ENCODE data around the gene LRMDA.
"Not testable (repeated sequence)": the region's sequence is repeated elsewhere in the genome, so short reads cannot be mapped to it uniquely, and the experiment has no call there.

LRMDA gene

DNA sequence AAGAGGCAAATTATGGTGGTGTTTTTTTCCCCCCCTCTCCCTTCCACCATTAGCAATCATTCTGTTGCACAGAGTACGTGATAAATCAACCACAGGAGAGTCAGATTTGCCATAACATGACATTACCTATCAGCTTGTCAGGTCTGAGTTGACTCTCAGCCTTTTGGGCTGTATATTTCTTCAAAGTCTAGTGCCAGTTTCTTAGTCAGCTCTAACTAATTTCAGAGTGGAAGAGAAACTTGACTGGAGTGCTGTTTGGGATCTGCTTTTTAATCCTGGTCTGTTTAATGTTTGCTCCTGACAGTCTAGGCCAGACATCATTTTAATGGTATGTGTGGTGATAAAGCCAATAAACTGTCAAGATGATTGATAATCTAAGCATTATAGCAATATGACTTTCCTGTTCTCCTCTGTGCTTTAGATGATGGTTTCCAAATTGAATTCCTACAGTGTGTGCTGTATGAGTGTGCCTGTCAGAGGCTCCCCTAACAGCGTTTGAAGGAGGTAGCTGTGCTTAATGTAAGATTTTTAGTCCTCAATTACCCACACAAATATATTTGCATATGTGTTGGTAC is 76.9 kb downstream of the LRMDA start:
- no peak for DNase-seq (ENCODE audit: low read depth)

GRCh38 chr10:75508814-75509306 is 77.4 kb downstream of the LRMDA start:
- no peak for DNase-seq (ENCODE audit: low read depth)

DNA sequence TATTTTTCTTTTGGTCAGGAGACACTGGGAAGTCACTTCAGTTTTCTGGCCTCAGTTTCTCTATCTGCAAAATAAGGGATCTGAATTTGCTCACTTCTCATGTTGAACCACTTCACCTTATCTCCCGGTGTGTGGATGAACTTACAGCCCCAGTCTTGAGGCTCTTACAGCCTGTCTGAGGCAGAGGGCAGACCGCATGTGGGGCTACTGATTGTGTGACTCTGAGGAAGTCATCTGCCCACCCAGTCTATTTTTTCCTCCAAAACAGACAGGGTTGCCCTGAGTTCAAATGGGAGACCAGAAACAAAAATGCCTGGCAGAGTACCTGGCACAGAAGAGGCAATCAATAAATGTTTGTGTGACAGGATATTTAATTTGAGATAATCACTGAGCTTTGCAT is 78.3 kb downstream of the LRMDA start:
- no peak for DNase-seq (ENCODE audit: low read depth)

GRCh38 chr10:75511011-75511410 is 79.6 kb downstream of the LRMDA start:
- no peak for DNase-seq (ENCODE audit: low read depth)

- DNase-seq (ENCODE audit: low read depth) = no peak
These were observed 80.9 kb downstream of the LRMDA start for GRCh38 chr10:75512203-75512933.

GRCh38 chr10:75513292-75513885 is 82.0 kb downstream of the LRMDA start:
- DNase-seq (ENCODE audit: low read depth) = no peak

GRCh38 chr10:75514830-75515229 is 83.4 kb downstream of the LRMDA start:
- DNase-seq (ENCODE audit: low read depth) = no peak

DNA sequence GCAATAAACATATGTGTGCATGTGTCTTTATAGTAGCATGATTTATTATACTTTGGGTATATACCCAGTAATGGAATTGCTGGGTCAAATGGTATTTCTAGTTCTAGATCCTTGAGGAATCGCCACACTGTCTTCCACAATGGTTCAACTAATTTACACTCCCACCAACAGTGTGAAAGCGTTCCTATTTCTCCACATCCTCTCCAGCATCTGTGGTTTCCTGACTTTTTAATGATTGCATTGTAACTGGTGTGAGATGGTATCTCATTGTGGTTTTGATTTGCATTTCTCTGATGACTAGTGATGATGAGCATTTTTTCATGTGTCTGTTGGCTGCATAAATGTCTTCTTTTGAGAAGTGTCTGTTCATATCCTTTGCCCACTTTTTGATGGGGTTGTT is 84.7 kb downstream of the LRMDA start:
- not testable (repeated sequence) for DNase-seq (ENCODE audit: low read depth)

GRCh38 chr10:75519213-75519612 is 87.8 kb downstream of the LRMDA start:
- DNase-seq (ENCODE audit: low read depth) = not testable (repeated sequence)

DNA sequence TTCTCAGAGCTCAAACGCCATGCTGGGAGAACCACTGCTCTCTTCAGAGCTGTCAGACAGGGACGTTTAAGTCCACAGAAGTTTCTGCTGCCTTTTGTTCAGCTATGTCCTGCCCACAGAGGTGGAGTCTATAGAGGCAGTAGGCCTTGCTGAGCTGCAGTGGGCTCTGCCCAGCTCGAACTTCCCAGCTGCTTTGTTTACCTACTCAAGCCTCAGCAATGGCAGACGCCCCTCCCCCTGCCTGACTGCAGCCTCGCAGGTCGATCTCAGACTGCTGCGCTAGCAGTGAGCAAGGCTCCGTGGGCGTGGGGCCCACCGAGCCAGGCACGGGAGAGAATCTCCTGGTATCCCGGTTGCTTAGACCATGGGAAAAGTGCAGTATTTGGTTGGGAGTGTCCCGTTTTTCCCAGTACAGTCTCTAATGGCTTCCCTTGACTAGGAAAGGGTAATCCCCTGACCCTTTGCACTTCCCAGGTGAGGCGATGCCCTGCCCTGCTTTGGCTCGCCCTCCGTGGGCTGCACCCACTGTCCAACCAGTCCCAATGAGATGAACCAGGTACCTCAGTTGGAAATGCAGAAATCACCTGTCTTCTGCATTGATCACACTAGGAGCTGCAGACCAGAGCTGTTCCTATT is 89.9 kb downstream of the LRMDA start:
- DNase-seq (ENCODE audit: low read depth) = not testable (repeated sequence)

DNA sequence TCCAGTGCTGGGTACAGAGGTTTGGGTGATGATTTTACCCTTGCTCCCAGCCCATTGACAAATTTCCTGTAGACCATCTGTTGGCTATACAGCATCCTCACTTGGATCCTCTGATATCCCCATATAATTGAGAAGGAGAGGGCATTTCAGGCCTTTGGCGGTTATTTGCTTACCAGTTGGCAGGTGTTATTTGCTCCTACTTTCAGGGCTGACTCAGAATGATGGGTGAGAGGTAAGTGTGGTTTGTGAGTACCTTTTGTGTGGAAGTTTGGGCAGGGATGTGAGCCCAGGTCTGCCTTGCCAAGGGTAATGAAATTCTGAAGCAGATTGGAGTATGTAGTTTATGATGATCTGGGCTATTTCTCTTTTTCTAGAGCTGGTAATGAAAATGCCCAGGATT is 93.6 kb downstream of the LRMDA start:
- DNase-seq (ENCODE audit: low read depth) = no peak

- DNase-seq (ENCODE audit: low read depth) = no peak
These were observed 94.2 kb downstream of the LRMDA start for GRCh38 chr10:75525646-75526045.

GRCh38 chr10:75527542-75527941 is 96.1 kb downstream of the LRMDA start:
- no peak for DNase-seq (ENCODE audit: low read depth)

DNA sequence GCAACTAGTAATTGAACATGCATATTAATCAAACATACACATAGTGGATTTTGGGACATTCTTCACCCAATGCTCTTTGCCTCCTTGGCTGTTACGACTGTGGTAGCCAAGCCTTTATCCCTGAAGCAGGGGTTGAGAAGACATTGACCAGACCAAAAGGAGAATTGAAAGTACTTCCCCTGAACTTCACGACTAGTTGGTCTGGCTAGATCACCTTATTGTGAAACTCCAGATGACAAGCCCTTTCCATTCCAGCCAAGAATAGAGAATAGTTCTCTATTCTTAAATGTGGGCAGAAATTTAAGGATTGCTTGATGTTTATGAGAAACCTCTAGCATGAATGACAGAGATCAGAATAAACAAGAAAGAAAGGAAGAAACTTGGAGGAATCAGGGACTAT is 97.0 kb downstream of the LRMDA start:
- DNase-seq (ENCODE audit: low read depth) = no peak

DNA sequence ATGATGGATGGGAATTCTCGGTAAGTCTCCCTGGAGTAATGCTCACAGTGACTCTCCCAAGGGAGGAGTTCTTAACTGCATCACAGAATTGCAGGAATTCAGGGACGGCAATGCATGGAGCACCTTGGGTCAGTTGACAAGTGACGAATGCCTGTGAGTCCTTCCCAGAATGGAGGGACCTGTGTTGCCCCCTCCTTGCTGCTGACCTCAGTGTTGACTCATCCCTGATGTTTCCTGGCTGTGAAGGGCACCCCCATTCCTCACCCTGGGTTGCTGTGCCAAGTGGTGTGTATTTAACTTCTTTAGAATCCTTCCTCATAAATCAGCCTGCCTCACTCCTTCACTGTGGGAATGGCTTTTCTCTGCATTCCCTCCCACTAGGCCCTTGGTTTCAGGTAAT is 98.9 kb downstream of the LRMDA start:
- no peak for DNase-seq (ENCODE audit: low read depth)

GRCh38 chr10:75531571-75532031 is 100.2 kb downstream of the LRMDA start:
- no peak for DNase-seq (ENCODE audit: low read depth)

- DNase-seq (ENCODE audit: low read depth) = no peak
These were observed 101.0 kb downstream of the LRMDA start for GRCh38 chr10:75532253-75532924.

DNA sequence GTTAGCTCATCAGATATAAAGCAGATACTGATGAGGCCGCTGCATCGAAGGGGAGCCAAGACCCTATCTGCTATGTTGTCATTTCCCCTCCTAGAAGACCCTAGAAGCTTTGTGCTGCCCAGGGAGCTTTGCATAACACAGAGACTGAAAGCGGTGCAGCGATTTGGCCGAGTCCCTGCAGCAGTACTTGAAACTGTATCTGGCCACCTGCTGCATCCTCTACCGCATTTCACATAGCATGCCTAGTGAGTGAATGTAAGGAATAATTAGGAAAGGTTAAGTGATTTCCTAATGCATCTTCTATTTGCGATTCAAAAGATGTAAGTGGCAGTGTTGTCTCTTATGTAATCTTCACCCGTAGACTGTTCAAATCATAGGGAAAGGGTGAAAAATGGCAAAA is 106.7 kb downstream of the LRMDA start:
- DNase-seq (ENCODE audit: low read depth) = no peak

- no peak for DNase-seq (ENCODE audit: low read depth)
These were observed 107.3 kb downstream of the LRMDA start for GRCh38 chr10:75538765-75539164.

- DNase-seq (ENCODE audit: low read depth) = no peak
These were observed 109.0 kb downstream of the LRMDA start for GRCh38 chr10:75540357-75540966.

DNA sequence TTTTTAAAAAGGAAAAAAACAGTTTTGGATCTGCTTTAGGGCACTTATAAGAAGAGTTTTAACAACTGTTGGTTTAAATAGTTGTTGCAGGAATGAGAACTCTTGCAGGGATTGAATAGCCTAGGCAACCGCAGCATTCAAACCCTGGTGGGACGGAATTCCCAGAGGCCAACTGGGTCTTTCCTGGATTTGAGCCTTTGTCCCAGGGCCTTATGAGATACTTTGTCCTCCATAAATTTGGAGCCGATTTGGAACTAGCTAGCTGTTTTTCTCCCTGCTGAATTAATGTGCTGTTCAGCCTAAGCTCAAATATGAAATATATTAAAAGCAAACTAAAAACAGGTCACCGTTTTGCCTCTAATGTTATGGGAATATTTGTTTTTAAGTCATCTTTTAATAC is 109.6 kb downstream of the LRMDA start:
- DNase-seq (ENCODE audit: low read depth) = no peak

GRCh38 chr10:75541411-75541810 is 110.0 kb downstream of the LRMDA start:
- no peak for DNase-seq (ENCODE audit: low read depth)

All from T follicular helper cell (primary cell).